Stimulated activated CD8-positive, alpha-beta memory T cell treated with anti-CD3 and anti-CD28 coated beads, Interleukin-7, amount 100 ng/mL, for 1 hour (primary cell): ENCODE results near the gene SLC29A1.

Experiments used
- DNase-seq, 2 donors: peaks; one replicate each; pipeline ENCODE4 v3.0.0-alpha.2; 2020; ENCODE audit warnings: low read depth in 2 of 2

SLC29A1 gene

GRCh38 chr6:44268095-44268628 lies 44.8 kb downstream of the SLC29A1 start:
- DNase-seq, result peak; percentile 20 to 40

- no peak for DNase-seq
Observed at GRCh38 chr6:44269178-44269920, 46.0 kb downstream of the SLC29A1 start.

GRCh38 chr6:44269921-44270525 lies 46.6 kb downstream of the SLC29A1 start, which contains the start of gene TMEM151B:
Gene TMEM151B (plus strand): TSS chr6:44270450. CDS start chr6:44270743, 293 bp downstream.
- DNase-seq, result no peak

- no peak for DNase-seq
Observed at GRCh38 chr6:44270526-44271405, 47.4 kb downstream of the SLC29A1 start.

GRCh38 chr6:44271406-44271723 lies 48.0 kb downstream of the SLC29A1 start:
- DNase-seq, result no peak

- no peak for DNase-seq
Observed at GRCh38 chr6:44271914-44272313, 48.5 kb downstream of the SLC29A1 start.

- DNase-seq, result no peak
Observed at GRCh38 chr6:44272529-44272928, 49.1 kb downstream of the SLC29A1 start.

GRCh38 chr6:44272999-44273566 lies 49.7 kb downstream of the SLC29A1 start:
- no peak for DNase-seq

- DNase-seq, result no peak
Observed at GRCh38 chr6:44273617-44274016, 50.2 kb downstream of the SLC29A1 start.

GRCh38 chr6:44275271-44275748 lies 51.9 kb downstream of the SLC29A1 start:
- no peak for DNase-seq

- no peak for DNase-seq
Observed at GRCh38 chr6:44275749-44276648, 52.6 kb downstream of the SLC29A1 start.

- no peak for DNase-seq
Observed at GRCh38 chr6:44276667-44277640, 53.6 kb downstream of the SLC29A1 start.

- no peak for DNase-seq
Observed at GRCh38 chr6:44277763-44278162, 54.4 kb downstream of the SLC29A1 start.

GRCh38 chr6:44278315-44278714 lies 54.9 kb downstream of the SLC29A1 start:
- no peak for DNase-seq

- no peak for DNase-seq
Observed at GRCh38 chr6:44278774-44279697, 55.6 kb downstream of the SLC29A1 start.
